Small intestine (tissue), 7 donors: ENCODE data around the gene UQCR10. TPM values are rescaled to one million over a fixed set of nuclear protein-coding genes. Genes with fewer than 3 reads are reported as not detected.
A peak's percentile ranks its signal among the peaks of the same experiment; 100 is the strongest.

ENCODE experiments used
- DNase-seq, 2 donors: peaks; one replicate each; pipeline versions ENCODE4 v3.0.0 to v3.0.0-alpha.2; 2013
- FAIRE-seq: peaks from 2 replicates; lab custom pipeline; 2012; peaks lifted over from hg19 to GRCh38; lab: Jason Lieb, UNC
- H3K27ac ChIP-seq, 3 donors: one replicate each; pipeline ENCODE4 v1.5.1; 2013; ENCODE audit warnings: low read length in 2 of 3, mild to moderate bottlenecking in 2 of 3, control low read depth in 1 of 3, inconsistent platforms in 1 of 3, low read depth in 1 of 3, moderate library complexity in 1 of 3
- H3K27me3 ChIP-seq, 3 donors: one replicate each; pipeline ENCODE4 v1.6.1; 2013; ENCODE audit warnings: low read length in 3 of 3, inconsistent platforms in 1 of 3; ENCODE audit not compliant: control insufficient read depth in 3 of 3, insufficient read depth in 3 of 3
- H3K36me3 ChIP-seq, 3 donors: one replicate each; pipeline ENCODE4 v1.6.1; 2013; ENCODE audit warnings: low read length in 3 of 3, inconsistent platforms in 1 of 3, low read depth in 1 of 3, mild to moderate bottlenecking in 1 of 3, moderate library complexity in 1 of 3; ENCODE audit not compliant: control insufficient read depth in 3 of 3, insufficient read depth in 2 of 3
- H3K4me1 ChIP-seq, 3 donors: one replicate each; pipeline ENCODE4 v1.6.1; 2013; ENCODE audit warnings: low read length in 2 of 3, inconsistent platforms in 1 of 3, low read depth in 1 of 3, mild to moderate bottlenecking in 1 of 3, moderate library complexity in 1 of 3; ENCODE audit not compliant: control insufficient read depth in 3 of 3, insufficient read depth in 2 of 3
- H3K4me3 ChIP-seq, 3 donors: one replicate each; pipeline ENCODE4 v1.5.1; 2013; ENCODE audit warnings: low read length in 3 of 3, control low read depth in 1 of 3, inconsistent platforms in 1 of 3, low read depth in 1 of 3, mild to moderate bottlenecking in 1 of 3, moderate library complexity in 1 of 3
- H3K9me3 ChIP-seq, 2 donors: one replicate each; pipeline ENCODE4 v1.6.1; 2013; ENCODE audit warnings: low read depth in 1 of 2, low read length in 1 of 2; ENCODE audit not compliant: control insufficient read depth in 2 of 2, insufficient read depth in 1 of 2
- WGBS, 3 donors: extraction: QIAGEN DNeasy Blood & Tissue Kit; methylation state at CpG; one replicate each; pipeline ENCODE4 v1.1.7; 2013; 5-methylcytosine and 5-hydroxymethylcytosine counted together
- polyA plus RNA-seq, 4 donors: library from polyadenylated mRNA; stranded (reverse) in 3 of 4; unstranded in 1 of 4; fragments of 200-250 nt in 3 of 4; fragments of 120-200 nt in 1 of 4; gene quantifications; one replicate each; pipeline versions ENCODE4 v1.2.1 to v1.2.3, GENCODE V29; 2013
- donor health status: healthy with polysubstance abuse.
- donor health status: control.
- donor health status: control.
- donor health status: Bipolar disorder and iron deficiency.
- donor health status: healthy.

UQCR10 gene
- polyA plus RNA-seq, 4 donors, result 111 to 564 (median 343) TPM

- no peak for FAIRE-seq
- Histone ChIP-seq H3K4me1 (no peaks in the 10 kb centered on the region), H3K9me3 (no peaks in the 10 kb centered on the region), H3K27ac (no peak overlapping the region), H3K36me3 (peaks cover 17 to 73% (median 24%) of the 10 kb centered on the region in 3 donors), H3K27me3 (no peaks in the 10 kb centered on the region), H3K4me3 (no peak overlapping the region)
- DNase-seq, result peak; percentile 10 to 18
- 76 to 82% (median 80%) methylated on average over 3 of the region's 3 CpGs for WGBS, 3 donors
Observed at GRCh38 chr22:29813563-29813962, 46.4 kb downstream of the UQCR10 start.

GRCh38 chr22:29814003-29814402 lies 46.8 kb downstream of the UQCR10 start:
- H3K4me1 ChIP-seq, result no peaks in the 10 kb centered on the region
- WGBS, 3 donors, result 81 to 91% (median 85%) methylated on average over 5 of the region's 5 CpGs
- H3K27ac ChIP-seq, result no peak overlapping the region
- H3K27me3 ChIP-seq, result no peaks in the 10 kb centered on the region
- no peak for DNase-seq
- no peak overlapping the region for H3K4me3 ChIP-seq
- peaks cover 20 to 73% (median 24%) of the 10 kb centered on the region in 3 donors for H3K36me3 ChIP-seq
- FAIRE-seq, result no peak
- H3K9me3 ChIP-seq, result no peaks in the 10 kb centered on the region

- no peak overlapping the region for H3K4me3 ChIP-seq
- 76 to 98% (median 89%) methylated on average over 4 of the region's 4 CpGs for WGBS, 3 donors
- H3K4me1 ChIP-seq, result no peaks in the 10 kb centered on the region
- peaks cover 17 to 76% (median 21%) of the 10 kb centered on the region in 3 donors for H3K36me3 ChIP-seq
- no peaks in the 10 kb centered on the region for H3K9me3 ChIP-seq
- DNase-seq (no peak), FAIRE-seq (no peak)
- H3K27me3 ChIP-seq, result no peaks in the 10 kb centered on the region
- no peak overlapping the region for H3K27ac ChIP-seq
Observed at GRCh38 chr22:29815580-29815979, 48.4 kb downstream of the UQCR10 start.

GRCh38 chr22:29816128-29816527 lies 49.0 kb downstream of the UQCR10 start:
- Histone ChIP-seq H3K27ac (no peak overlapping the region), H3K4me3 (no peak overlapping the region), H3K4me1 (peaks cover 0 to 4% (median 0%) of the 10 kb centered on the region in 3 donors), H3K36me3 (peaks cover 17 to 79% (median 21%) of the 10 kb centered on the region in 3 donors), H3K27me3 (no peaks in the 10 kb centered on the region), H3K9me3 (no peaks in the 10 kb centered on the region)
- 41 to 55% (median 46%) methylated on average over 2 of the region's 2 CpGs for WGBS, 3 donors
- DNase-seq (peak in 1 of 2 donors; percentile 20), FAIRE-seq (no peak)

- DNase-seq (no peak), FAIRE-seq (no peak)
- no peak overlapping the region for H3K4me3 ChIP-seq
- H3K4me1 ChIP-seq, result peaks cover 0 to 4% (median 0%) of the 10 kb centered on the region in 3 donors
- H3K36me3 ChIP-seq, result peaks cover 14 to 78% (median 21%) of the 10 kb centered on the region in 3 donors
- H3K27me3 ChIP-seq, result no peaks in the 10 kb centered on the region
- H3K9me3 ChIP-seq, result no peaks in the 10 kb centered on the region
- no peak overlapping the region for H3K27ac ChIP-seq
- WGBS, 3 donors, result 70 to 87% (median 81%) methylated on average over 6 of the region's 6 CpGs
Observed at GRCh38 chr22:29816539-29816938, 49.4 kb downstream of the UQCR10 start.

GRCh38 chr22:29816980-29817379 lies 49.8 kb downstream of the UQCR10 start:
- no peak for DNase-seq
- Histone ChIP-seq H3K4me1 (peaks cover 0 to 4% (median 0%) of the 10 kb centered on the region in 3 donors), H3K27me3 (no peaks in the 10 kb centered on the region), H3K4me3 (no peak overlapping the region), H3K27ac (no peak overlapping the region), H3K9me3 (no peaks in the 10 kb centered on the region), H3K36me3 (peaks cover 11 to 79% (median 19%) of the 10 kb centered on the region in 3 donors)
- 95 to 100% (median 97%) methylated on average over 2 of the region's 2 CpGs for WGBS, 3 donors
- FAIRE-seq, result no peak

GRCh38 chr22:29817724-29818123 lies 50.6 kb downstream of the UQCR10 start:
- H3K4me1 ChIP-seq, result peaks cover 0 to 4% (median 0%) of the 10 kb centered on the region in 3 donors
- FAIRE-seq (no peak), DNase-seq (no peak)
- no peak overlapping the region for H3K4me3 ChIP-seq
- no peaks in the 10 kb centered on the region for H3K27me3 ChIP-seq
- 91 to 99% (median 94%) methylated on average over 1 of the region's 1 CpG for WGBS, 3 donors
- H3K9me3 ChIP-seq, result no peaks in the 10 kb centered on the region
- H3K36me3 ChIP-seq, result peaks cover 11 to 76% (median 16%) of the 10 kb centered on the region in 3 donors
- H3K27ac ChIP-seq, result no peak overlapping the region

- Histone ChIP-seq H3K4me3 (no peak overlapping the region), H3K27ac (no peak overlapping the region), H3K9me3 (no peaks in the 10 kb centered on the region), H3K27me3 (no peaks in the 10 kb centered on the region), H3K36me3 (peaks cover 13 to 79% (median 15%) of the 10 kb centered on the region in 3 donors), H3K4me1 (peaks cover 0 to 4% (median 0%) of the 10 kb centered on the region in 3 donors)
- WGBS, 3 donors, result 67 to 93% (median 93%) methylated on average over 2 of the region's 2 CpGs
- DNase-seq (no peak), FAIRE-seq (no peak)
Observed at GRCh38 chr22:29819501-29819900, 52.3 kb downstream of the UQCR10 start.
